Pancreas (tissue), 10 donors: ENCODE measurements around the gene TNFRSF8. TPM values are rescaled to one million over a fixed set of nuclear protein-coding genes. Genes with fewer than 3 reads are reported as not detected.

ENCODE experiments used
- ATAC-seq, 4 donors: fragments of 200-7000 bp; cut with Tn5 transposase; one replicate each; pipeline versions ENCODE4 v1.8.0 to v1.9.1; 2020; ENCODE audit warnings: mild to moderate bottlenecking in 4 of 4, moderate library complexity in 4 of 4
- DNase-seq, 6 donors: peaks; one replicate each; pipeline ENCODE4 v3.0.0-alpha.2; 2020
- FAIRE-seq: peaks from 2 replicates; lab custom pipeline; 2012; peaks lifted over from hg19 to GRCh38; lab: Jason Lieb, UNC
- H3K27ac ChIP-seq, 4 donors: fragments of 200-600 bp; sonication (generic); 1 replicate in 3 of 4; 2 replicates in 1 of 4; pipeline versions ENCODE4 v1.5.0 to v1.8.0; 2020
- H3K27me3 ChIP-seq, 4 donors: fragments of 200-600 bp; one replicate each; pipeline ENCODE4 v1.8.0; 2021
- H3K36me3 ChIP-seq, 3 donors: fragments of 200-600 bp; sonication (generic) in 1 of 3; one replicate each; pipeline versions ENCODE4 v1.5.0 to v1.8.0; 2020 to 2021
- H3K4me1 ChIP-seq, 3 donors: fragments of 200-600 bp; one replicate each; pipeline ENCODE4 v1.8.0; 2021
- H3K4me3 ChIP-seq, 4 donors: fragments of 200-600 bp; sonication (generic) in 2 of 4; one replicate each; pipeline versions ENCODE4 v1.5.0 to v1.8.0; 2020 to 2021
- H3K9me3 ChIP-seq, 4 donors: fragments of 200-600 bp; one replicate each; pipeline ENCODE4 v1.8.0; 2021
- CTCF ChIP-seq, 4 donors: fragments of 200-600 bp; sonication (generic) in 3 of 4; IDR thresholded peaks; one replicate each; pipeline versions ENCODE4 v1.5.0 to v1.8.0; 2021; ENCODE audit warnings: antibody characterized with exemption in 4 of 4
- WGBS, 2 donors: extraction: QIAGEN DNeasy Blood & Tissue Kit; methylation state at CpG; one replicate each; pipeline ENCODE4 v1.1.7; 2013; 5-methylcytosine and 5-hydroxymethylcytosine counted together
- intact Hi-C, 3 donors: fragments of 100-400 bp; cut with DNase I; formaldehyde crosslinking; loops; one replicate each; pipeline versions ENCODE4 v1.11.1 to v1.14.2; 2022
- polyA plus RNA-seq, 2 donors: library from polyadenylated mRNA; stranded (reverse); fragments of 200-250 nt; gene quantifications; one replicate each; pipeline ENCODE4 v1.2.3, GENCODE V29; 2013
- total RNA-seq, 6 donors: library from RNA; stranded (reverse); fragmentation: NEBNext Ultra II Directional in 4 of 6; extraction: Animal tissue kit (Norgen Biotek cat#: 25700) in 4 of 6; gene quantifications; one replicate each; pipeline versions ENCODE4 v1.2.1 to v1.2.4, GENCODE V29; 2021 to 2023
- donor health status: healthy with polysubstance abuse.
- donor health status: DM: no; HTN: no; CAD: no; lungs with moderate emphysema.
- donor health status: DM: no; HTN: no; CAD: no.
- donor health status: control.
- donor health status: control.
- donor health status: Bipolar disorder and iron deficiency.
- donor health status: DM: yes; HTN: yes; CAD: no.
- donor health status: DM: no; HTN: no; CAD: no.
- donor health status: DM: no; HTN: no; CAD: no.
- donor health status: DM: yes; HTN: yes; CAD: no.

Gene TNFRSF8
- total and polyA plus RNA-seq, 8 donors = 0.08 to 0.72 (median 0.25) TPM; not detected in 1

- Histone ChIP-seq H3K27ac (no peak overlapping the region), H3K36me3 (no peaks in the 10 kb centered on the region), H3K4me3 (no peak overlapping the region), H3K27me3 (peaks cover 0 to 3% (median 0%) of the 10 kb centered on the region in 4 donors), H3K9me3 (no peaks in the 10 kb centered on the region), H3K4me1 (peaks cover 0 to 8% (median 0%) of the 10 kb centered on the region in 3 donors)
- 52 to 60% methylated on average over 4 of the region's 4 CpGs for WGBS, 2 donors
- intact Hi-C loops = no loop called here
- no peak for TF ChIP-seq CTCF (IDR thresholded peaks at IDR 0.05)
- FAIRE-seq (no peak), ATAC-seq (peak in 1 of 4 donors; percentile 13), DNase-seq (no peak)
Observed at GRCh38 chr1:12186679-12186985, 123.5 kb downstream of the TNFRSF8 start.

- WGBS, 2 donors = 20 to 30% methylated on average over 3 of the region's 3 CpGs
- Histone ChIP-seq H3K4me1 (peaks cover 0 to 8% (median 0%) of the 10 kb centered on the region in 3 donors), H3K9me3 (no peaks in the 10 kb centered on the region), H3K36me3 (no peaks in the 10 kb centered on the region), H3K27ac (no peak overlapping the region), H3K27me3 (peaks cover 0 to 3% (median 0%) of the 10 kb centered on the region in 4 donors), H3K4me3 (no peak overlapping the region)
- intact Hi-C loops = no loop called here
- no peak for TF ChIP-seq CTCF (IDR thresholded peaks at IDR 0.05)
- DNase-seq (no peak), ATAC-seq (no peak), FAIRE-seq (no peak)
Observed at GRCh38 chr1:12188115-12188514, 125.0 kb downstream of the TNFRSF8 start.

GRCh38 chr1:12188657-12189327, 125.7 kb downstream of the TNFRSF8 start:
- Histone ChIP-seq H3K4me3 (no peak overlapping the region), H3K9me3 (no peaks in the 10 kb centered on the region), H3K4me1 (peaks cover 0 to 8% (median 0%) of the 10 kb centered on the region in 3 donors), H3K27me3 (peaks cover 0 to 3% (median 0%) of the 10 kb centered on the region in 4 donors), H3K36me3 (no peaks in the 10 kb centered on the region), H3K27ac (no peak overlapping the region)
- FAIRE-seq (no peak), DNase-seq (peak in 1 of 6 donors; percentile 58), ATAC-seq (no peak)
- 65 to 76% methylated on average over 13 of the region's 13 CpGs for WGBS, 2 donors
- no peak for TF ChIP-seq CTCF (IDR thresholded peaks at IDR 0.05)
- intact Hi-C loops = no loop called here

- Histone ChIP-seq H3K9me3 (no peaks in the 10 kb centered on the region), H3K27ac (no peak overlapping the region), H3K4me3 (no peak overlapping the region), H3K27me3 (peaks cover 0 to 3% (median 0%) of the 10 kb centered on the region in 4 donors), H3K4me1 (peaks cover 0 to 8% (median 0%) of the 10 kb centered on the region in 3 donors), H3K36me3 (no peaks in the 10 kb centered on the region)
- TF ChIP-seq CTCF (IDR thresholded peaks at IDR 0.05) = no peak
- ATAC-seq (no peak), DNase-seq (no peak), FAIRE-seq (no peak)
- 47 to 58% methylated on average over 5 of the region's 5 CpGs for WGBS, 2 donors
- intact Hi-C loops = no loop called here
Observed at GRCh38 chr1:12189328-12189682, 126.2 kb downstream of the TNFRSF8 start.
